ENCODE data around the gene RPS26.

- TF ChIP-seq GABPB1 (CRISPR knock-in tag; IDR thresholded peaks at IDR 0.05) (no peak), FOXK1 (CRISPR knock-in tag; IDR thresholded peaks at IDR 0.05) (no peak), TEAD4 (CRISPR knock-in tag; IDR thresholded peaks at IDR 0.05) (no peak), SP1 (CRISPR knock-in tag; conservative IDR thresholded peaks at IDR 0.05) (no peak), JUN (CRISPR knock-in tag; IDR thresholded peaks at IDR 0.05) (no peak)
- TF ChIP-seq, protein P1, sequence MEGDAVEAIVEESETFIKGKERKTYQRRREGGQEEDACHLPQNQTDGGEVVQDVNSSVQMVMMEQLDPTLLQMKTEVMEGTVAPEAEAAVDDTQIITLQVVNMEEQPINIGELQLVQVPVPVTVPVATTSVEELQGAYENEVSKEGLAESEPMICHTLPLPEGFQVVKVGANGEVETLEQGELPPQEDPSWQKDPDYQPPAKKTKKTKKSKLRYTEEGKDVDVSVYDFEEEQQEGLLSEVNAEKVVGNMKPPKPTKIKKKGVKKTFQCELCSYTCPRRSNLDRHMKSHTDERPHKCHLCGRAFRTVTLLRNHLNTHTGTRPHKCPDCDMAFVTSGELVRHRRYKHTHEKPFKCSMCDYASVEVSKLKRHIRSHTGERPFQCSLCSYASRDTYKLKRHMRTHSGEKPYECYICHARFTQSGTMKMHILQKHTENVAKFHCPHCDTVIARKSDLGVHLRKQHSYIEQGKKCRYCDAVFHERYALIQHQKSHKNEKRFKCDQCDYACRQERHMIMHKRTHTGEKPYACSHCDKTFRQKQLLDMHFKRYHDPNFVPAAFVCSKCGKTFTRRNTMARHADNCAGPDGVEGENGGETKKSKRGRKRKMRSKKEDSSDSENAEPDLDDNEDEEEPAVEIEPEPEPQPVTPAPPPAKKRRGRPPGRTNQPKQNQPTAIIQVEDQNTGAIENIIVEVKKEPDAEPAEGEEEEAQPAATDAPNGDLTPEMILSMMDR (IDR thresholded peaks at IDR 0.05) = no peak
- TF ChIP-seq, protein P2, sequence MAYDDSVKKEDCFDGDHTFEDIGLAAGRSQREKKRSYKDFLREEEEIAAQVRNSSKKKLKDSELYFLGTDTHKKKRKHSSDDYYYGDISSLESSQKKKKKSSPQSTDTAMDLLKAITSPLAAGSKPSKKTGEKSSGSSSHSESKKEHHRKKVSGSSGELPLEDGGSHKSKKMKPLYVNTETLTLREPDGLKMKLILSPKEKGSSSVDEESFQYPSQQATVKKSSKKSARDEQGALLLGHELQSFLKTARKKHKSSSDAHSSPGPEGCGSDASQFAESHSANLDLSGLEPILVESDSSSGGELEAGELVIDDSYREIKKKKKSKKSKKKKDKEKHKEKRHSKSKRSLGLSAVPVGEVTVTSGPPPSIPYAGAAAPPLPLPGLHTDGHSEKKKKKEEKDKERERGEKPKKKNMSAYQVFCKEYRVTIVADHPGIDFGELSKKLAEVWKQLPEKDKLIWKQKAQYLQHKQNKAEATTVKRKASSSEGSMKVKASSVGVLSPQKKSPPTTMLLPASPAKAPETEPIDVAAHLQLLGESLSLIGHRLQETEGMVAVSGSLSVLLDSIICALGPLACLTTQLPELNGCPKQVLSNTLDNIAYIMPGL (CRISPR knock-in tag; IDR thresholded peaks at IDR 0.05) = no peak
Measured at GRCh38 chr12:56040151-56040550, 1.6 kb upstream of the RPS26 start.
